Liver (tissue), 9 donors: Measurements from ENCODE around the gene KIRREL3. TPM values are rescaled to one million over a fixed set of nuclear protein-coding genes. Genes with fewer than 3 reads are reported as not detected.

Experiments used
- DNase-seq: peaks from one replicate; pipeline ENCODE4 v3.0.0-alpha.2; 2017; ENCODE audit warnings: low spot score
- H3K27ac ChIP-seq, 2 donors: one replicate each; pipeline ENCODE4 v1.7.0; 2013; ENCODE audit warnings: inconsistent platforms in 2 of 2, low read length in 2 of 2, control low read depth in 1 of 2, low read depth in 1 of 2, mild to moderate bottlenecking in 1 of 2
- H3K27me3 ChIP-seq, 4 donors: one replicate each; pipeline versions ENCODE4 v1.6.1 to v1.7.0; 2013; ENCODE audit warnings: low read length in 3 of 4, inconsistent platforms in 1 of 4, mild to moderate bottlenecking in 1 of 4, moderate library complexity in 1 of 4; ENCODE audit not compliant: control insufficient read depth in 4 of 4, insufficient read depth in 4 of 4
- H3K36me3 ChIP-seq, 4 donors: one replicate each; pipeline versions ENCODE4 v1.6.1 to v1.7.0; 2013; ENCODE audit warnings: low read length in 3 of 4, mild to moderate bottlenecking in 3 of 4, low read depth in 1 of 4, moderate library complexity in 1 of 4; ENCODE audit not compliant: control insufficient read depth in 4 of 4, insufficient read depth in 3 of 4
- H3K4me1 ChIP-seq, 4 donors: one replicate each; pipeline versions ENCODE4 v1.6.1 to v1.7.0; 2013; ENCODE audit warnings: low read length in 3 of 4, mild to moderate bottlenecking in 3 of 4, moderate library complexity in 1 of 4; ENCODE audit not compliant: control insufficient read depth in 4 of 4, insufficient read depth in 4 of 4
- H3K4me3 ChIP-seq, 3 donors: one replicate each; pipeline versions ENCODE4 v1.6.1 to v1.7.0; 2013; ENCODE audit warnings: low read length in 3 of 3, control low read depth in 1 of 3, low read depth in 1 of 3, mild to moderate bottlenecking in 1 of 3
- H3K9ac ChIP-seq, 2 donors: one replicate each; pipeline ENCODE4 v1.7.0; 2013; ENCODE audit warnings: low read length in 2 of 2, mild to moderate bottlenecking in 2 of 2, moderate library complexity in 2 of 2, control low read depth in 1 of 2, low read depth in 1 of 2
- H3K9me3 ChIP-seq, 4 donors: one replicate each; pipeline versions ENCODE4 v1.6.1 to v1.7.0; 2013; ENCODE audit warnings: low read length in 3 of 4; ENCODE audit not compliant: control insufficient read depth in 4 of 4
- EGR1 ChIP-seq, 2 donors: IDR thresholded peaks; 2 replicates each; pipeline ENCODE4 v1.6.1; 2016 to 2018; ENCODE audit warnings: antibody characterized with exemption in 2 of 2, low read depth in 2 of 2
- FOXA1 ChIP-seq: IDR thresholded peaks from 2 replicates; pipeline ENCODE4 v1.6.1; 2016; ENCODE audit warnings: antibody characterized with exemption
- FOXA2 ChIP-seq: IDR thresholded peaks from 2 replicates; pipeline ENCODE4 v1.6.1; 2016; ENCODE audit warnings: antibody characterized with exemption
- GABPA ChIP-seq, 2 donors: IDR thresholded peaks in 1 of 2; conservative IDR thresholded peaks in 1 of 2; 2 replicates each; pipeline ENCODE4 v1.6.1; 2016; ENCODE audit warnings: antibody characterized with exemption in 2 of 2, mild to moderate bottlenecking in 1 of 2, moderate library complexity in 1 of 2
- HNF4A ChIP-seq, 2 donors: conservative IDR thresholded peaks; 2 replicates each; pipeline ENCODE4 v1.6.1; 2016; ENCODE audit warnings: antibody characterized with exemption in 2 of 2, mild to moderate bottlenecking in 2 of 2
- HNF4G ChIP-seq: IDR thresholded peaks from 2 replicates; pipeline ENCODE4 v1.6.1; 2016; ENCODE audit warnings: antibody characterized with exemption
- JUND ChIP-seq, 2 donors: IDR thresholded peaks; 2 replicates each; pipeline ENCODE4 v1.6.1; 2016; ENCODE audit warnings: antibody characterized with exemption in 2 of 2
- NR2F2 ChIP-seq: IDR thresholded peaks from 2 replicates; pipeline ENCODE4 v1.6.1; 2016; ENCODE audit warnings: antibody characterized with exemption
- RXRA ChIP-seq, 2 donors: IDR thresholded peaks; 2 replicates each; pipeline ENCODE4 v1.6.1; 2017 to 2018; ENCODE audit warnings: antibody characterized with exemption in 2 of 2, mild to moderate bottlenecking in 1 of 2
- SP1 ChIP-seq: IDR thresholded peaks from 2 replicates; pipeline ENCODE4 v1.6.1; 2018; ENCODE audit warnings: antibody characterized with exemption, mild to moderate bottlenecking
- TAF1 ChIP-seq: conservative IDR thresholded peaks from 2 replicates; pipeline ENCODE4 v1.6.1; 2016; ENCODE audit warnings: antibody characterized with exemption, mild to moderate bottlenecking
- YY1 ChIP-seq: IDR thresholded peaks from 2 replicates; pipeline ENCODE4 v1.6.1; 2016; ENCODE audit warnings: antibody characterized with exemption, mild to moderate bottlenecking
- WGBS: extraction: QIAGEN DNeasy Blood & Tissue Kit; methylation state at CpG from one replicate; pipeline ENCODE4 v1.1.7; 2013; 5-methylcytosine and 5-hydroxymethylcytosine counted together
- polyA plus RNA-seq, 2 donors: library from polyadenylated mRNA; stranded (reverse) in 1 of 2; unstranded in 1 of 2; fragments of 200-250 nt in 1 of 2; fragments of >200 nt in 1 of 2; fragmentation: Nextera tagmentation in 1 of 2; extraction: Ambion mirVana in 1 of 2; gene quantifications; one replicate each; pipeline versions ENCODE4 v1.2.1 to v1.2.3, GENCODE V29; 2013 to 2015
- total RNA-seq, 2 donors: library from RNA; depleted of rRNA; stranded (reverse); fragments of >200 nt; gene quantifications; one replicate each; pipeline ENCODE4 v1.2.3, GENCODE V29; 2014
- TF ChIP-seq, protein P1 (sequence below): IDR thresholded peaks from 2 replicates; pipeline ENCODE4 v1.6.1; 2016; ENCODE audit warnings: antibody characterized with exemption
- TF ChIP-seq, protein P2 (sequence below): IDR thresholded peaks from 2 replicates; pipeline ENCODE4 v1.6.1; 2016; ENCODE audit warnings: antibody characterized with exemption
- TF ChIP-seq, protein P3 (sequence below): IDR thresholded peaks from 2 replicates; pipeline ENCODE4 v1.6.1; 2016; ENCODE audit warnings: antibody characterized with exemption
- TF ChIP-seq, protein P4 (sequence below): IDR thresholded peaks from 2 replicates; pipeline ENCODE4 v1.6.1; 2016; ENCODE audit warnings: antibody characterized with exemption, mild to moderate bottlenecking
- TF ChIP-seq, protein P5 (sequence below): fragments of 150-350 bp; IDR thresholded peaks from 2 replicates; pipeline ENCODE4 v1.5.1; 2017; ENCODE audit warnings: improper control_type of control experiment, low read depth, low read length; ENCODE audit not compliant: missing input control
- donor health status: healthy.
- donor health status: healthy.
- donor health status: healthy.
- donor health status: healthy.
- donor health status: healthy.

Gene KIRREL3
- total and polyA plus RNA-seq, 4 donors: 0.03 to 0.29 (median 0.08) TPM; not detected in 1

DNA sequence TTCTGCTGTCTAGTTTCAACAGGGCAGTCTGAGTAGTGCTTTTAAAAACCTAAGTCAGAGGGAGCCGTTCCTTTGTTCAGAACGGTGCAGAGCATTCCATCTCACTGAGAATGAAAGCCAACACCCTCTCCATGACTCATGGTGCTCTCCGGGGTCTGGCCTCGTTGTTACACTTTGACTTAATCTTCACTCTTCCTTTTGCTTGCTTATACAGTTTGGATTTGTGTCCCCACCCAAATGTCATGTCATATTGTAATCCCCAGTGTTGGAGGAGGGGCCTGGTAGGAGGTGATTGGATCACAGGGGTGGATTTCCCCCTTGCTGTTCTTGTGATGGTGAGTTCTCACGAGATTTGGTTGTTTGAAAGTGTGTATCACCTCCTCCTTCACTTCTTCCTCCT, 352.8 kb downstream of the KIRREL3 start (continued):
- TF ChIP-seq GABPA (IDR thresholded peaks at IDR 0.05 in 1 of 2, conservative IDR thresholded peaks at IDR 0.05 in 1 of 2): no peak
- TF ChIP-seq, protein P1, sequence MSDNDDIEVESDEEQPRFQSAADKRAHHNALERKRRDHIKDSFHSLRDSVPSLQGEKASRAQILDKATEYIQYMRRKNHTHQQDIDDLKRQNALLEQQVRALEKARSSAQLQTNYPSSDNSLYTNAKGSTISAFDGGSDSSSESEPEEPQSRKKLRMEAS: no peak

DNA sequence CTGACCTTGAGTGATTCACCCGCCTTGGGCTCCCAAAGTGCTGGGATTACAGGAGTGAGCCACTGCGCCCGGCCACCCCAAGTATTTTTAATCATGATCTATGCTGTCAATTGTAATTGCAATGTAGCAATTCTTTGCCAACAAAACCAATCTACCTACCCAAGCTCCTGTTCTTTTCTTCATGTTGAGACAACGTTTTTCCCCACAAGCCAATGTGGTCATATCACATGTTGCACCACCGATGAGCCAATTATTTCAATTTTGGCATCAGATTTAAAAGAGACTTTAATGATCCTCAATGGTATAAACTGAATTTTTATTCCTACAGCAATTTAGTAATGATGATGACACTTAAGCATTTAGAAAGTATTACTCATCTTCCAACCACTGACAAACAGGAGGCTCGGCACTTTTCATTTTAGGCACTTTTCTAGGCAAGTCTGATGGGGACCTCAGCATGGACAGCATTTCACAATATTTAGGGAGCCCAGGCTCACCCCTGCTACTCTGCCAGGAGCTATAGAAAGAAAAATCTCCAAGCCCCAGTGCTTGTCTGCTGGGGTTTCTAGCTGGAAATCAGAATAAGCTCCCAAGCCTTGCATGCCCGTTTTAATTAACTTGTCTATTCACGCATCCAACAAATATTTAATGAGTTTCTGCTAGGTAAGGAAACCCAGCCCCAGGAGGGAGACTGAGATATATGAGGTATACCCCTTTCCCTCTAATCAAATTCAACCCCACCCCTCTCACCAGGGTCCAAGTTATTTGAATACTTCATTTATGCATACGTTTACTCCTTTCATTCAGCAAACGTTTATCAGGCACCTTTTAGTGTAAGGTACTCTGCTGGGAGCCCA, 353.6 kb downstream of the KIRREL3 start:
- 88% methylated on average over 10 of the region's 10 CpGs for WGBS
- H3K4me3 ChIP-seq: no peak overlapping the region
- no peak overlapping the region for H3K9ac ChIP-seq
- H3K27me3 ChIP-seq: no peaks in the 10 kb centered on the region
- no peaks in the 10 kb centered on the region for H3K4me1 ChIP-seq
- H3K27ac ChIP-seq: no peak overlapping the region
- no peaks in the 10 kb centered on the region for H3K9me3 ChIP-seq
- H3K36me3 ChIP-seq: no peaks in the 10 kb centered on the region
- no peak for TF ChIP-seq FOXA1
- TF ChIP-seq, protein P1: no peak
- no peak for TF ChIP-seq TAF1
- TF ChIP-seq HNF4A (conservative IDR thresholded peaks at IDR 0.05): no peak
- TF ChIP-seq, protein P2, sequence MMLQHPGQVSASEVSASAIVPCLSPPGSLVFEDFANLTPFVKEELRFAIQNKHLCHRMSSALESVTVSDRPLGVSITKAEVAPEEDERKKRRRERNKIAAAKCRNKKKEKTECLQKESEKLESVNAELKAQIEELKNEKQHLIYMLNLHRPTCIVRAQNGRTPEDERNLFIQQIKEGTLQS: no peak
- TF ChIP-seq, protein P3, sequence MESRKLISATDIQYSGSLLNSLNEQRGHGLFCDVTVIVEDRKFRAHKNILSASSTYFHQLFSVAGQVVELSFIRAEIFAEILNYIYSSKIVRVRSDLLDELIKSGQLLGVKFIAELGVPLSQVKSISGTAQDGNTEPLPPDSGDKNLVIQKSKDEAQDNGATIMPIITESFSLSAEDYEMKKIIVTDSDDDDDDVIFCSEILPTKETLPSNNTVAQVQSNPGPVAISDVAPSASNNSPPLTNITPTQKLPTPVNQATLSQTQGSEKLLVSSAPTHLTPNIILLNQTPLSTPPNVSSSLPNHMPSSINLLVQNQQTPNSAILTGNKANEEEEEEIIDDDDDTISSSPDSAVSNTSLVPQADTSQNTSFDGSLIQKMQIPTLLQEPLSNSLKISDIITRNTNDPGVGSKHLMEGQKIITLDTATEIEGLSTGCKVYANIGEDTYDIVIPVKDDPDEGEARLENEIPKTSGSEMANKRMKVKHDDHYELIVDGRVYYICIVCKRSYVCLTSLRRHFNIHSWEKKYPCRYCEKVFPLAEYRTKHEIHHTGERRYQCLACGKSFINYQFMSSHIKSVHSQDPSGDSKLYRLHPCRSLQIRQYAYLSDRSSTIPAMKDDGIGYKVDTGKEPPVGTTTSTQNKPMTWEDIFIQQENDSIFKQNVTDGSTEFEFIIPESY: no peak
- TF ChIP-seq HNF4G: no peak
- TF ChIP-seq, protein P4, sequence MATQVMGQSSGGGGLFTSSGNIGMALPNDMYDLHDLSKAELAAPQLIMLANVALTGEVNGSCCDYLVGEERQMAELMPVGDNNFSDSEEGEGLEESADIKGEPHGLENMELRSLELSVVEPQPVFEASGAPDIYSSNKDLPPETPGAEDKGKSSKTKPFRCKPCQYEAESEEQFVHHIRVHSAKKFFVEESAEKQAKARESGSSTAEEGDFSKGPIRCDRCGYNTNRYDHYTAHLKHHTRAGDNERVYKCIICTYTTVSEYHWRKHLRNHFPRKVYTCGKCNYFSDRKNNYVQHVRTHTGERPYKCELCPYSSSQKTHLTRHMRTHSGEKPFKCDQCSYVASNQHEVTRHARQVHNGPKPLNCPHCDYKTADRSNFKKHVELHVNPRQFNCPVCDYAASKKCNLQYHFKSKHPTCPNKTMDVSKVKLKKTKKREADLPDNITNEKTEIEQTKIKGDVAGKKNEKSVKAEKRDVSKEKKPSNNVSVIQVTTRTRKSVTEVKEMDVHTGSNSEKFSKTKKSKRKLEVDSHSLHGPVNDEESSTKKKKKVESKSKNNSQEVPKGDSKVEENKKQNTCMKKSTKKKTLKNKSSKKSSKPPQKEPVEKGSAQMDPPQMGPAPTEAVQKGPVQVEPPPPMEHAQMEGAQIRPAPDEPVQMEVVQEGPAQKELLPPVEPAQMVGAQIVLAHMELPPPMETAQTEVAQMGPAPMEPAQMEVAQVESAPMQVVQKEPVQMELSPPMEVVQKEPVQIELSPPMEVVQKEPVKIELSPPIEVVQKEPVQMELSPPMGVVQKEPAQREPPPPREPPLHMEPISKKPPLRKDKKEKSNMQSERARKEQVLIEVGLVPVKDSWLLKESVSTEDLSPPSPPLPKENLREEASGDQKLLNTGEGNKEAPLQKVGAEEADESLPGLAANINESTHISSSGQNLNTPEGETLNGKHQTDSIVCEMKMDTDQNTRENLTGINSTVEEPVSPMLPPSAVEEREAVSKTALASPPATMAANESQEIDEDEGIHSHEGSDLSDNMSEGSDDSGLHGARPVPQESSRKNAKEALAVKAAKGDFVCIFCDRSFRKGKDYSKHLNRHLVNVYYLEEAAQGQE: no peak
- TF ChIP-seq NR2F2: no peak
- DNase-seq: no peak

DNA sequence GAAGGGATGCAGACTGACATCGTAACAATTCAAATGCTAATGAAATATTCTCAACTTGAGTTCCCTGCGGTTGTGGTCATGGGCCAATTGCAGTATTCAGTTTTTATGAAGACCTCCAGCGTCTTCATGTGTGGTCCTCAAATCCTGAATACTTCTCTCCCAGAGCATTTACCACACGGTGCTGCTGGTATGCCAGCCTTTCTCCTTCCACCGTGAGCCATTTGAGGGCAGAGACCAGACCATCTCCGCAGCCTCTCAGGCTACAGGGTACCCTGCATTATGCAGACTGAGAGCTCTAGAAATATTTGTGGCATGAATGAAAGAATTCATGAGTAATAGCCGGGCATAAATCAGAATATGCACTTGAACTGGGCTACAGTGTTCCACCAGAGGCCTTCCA, 355.4 kb downstream of the KIRREL3 start:
- Histone ChIP-seq H3K4me1 (no peaks in the 10 kb centered on the region), H3K36me3 (no peaks in the 10 kb centered on the region), H3K4me3 (no peak overlapping the region), H3K27ac (no peak overlapping the region), H3K27me3 (no peaks in the 10 kb centered on the region), H3K9ac (no peak overlapping the region), H3K9me3 (no peaks in the 10 kb centered on the region)
- no peak for DNase-seq
- 92% methylated on average over 7 of the region's 7 CpGs for WGBS
- no peak for TF ChIP-seq YY1
- TF ChIP-seq, protein P3: no peak
- no peak for TF ChIP-seq FOXA2
- no peak for TF ChIP-seq JUND (IDR thresholded peaks at IDR 0.05)
- no peak for TF ChIP-seq RXRA (IDR thresholded peaks at IDR 0.05)
- no peak for TF ChIP-seq GABPA (IDR thresholded peaks at IDR 0.05 in 1 of 2, conservative IDR thresholded peaks at IDR 0.05 in 1 of 2)
- TF ChIP-seq, protein P1: no peak
- TF ChIP-seq NR2F2: no peak
- no peak for TF ChIP-seq SP1
- no peak for TF ChIP-seq HNF4G
- TF ChIP-seq, protein P5, sequence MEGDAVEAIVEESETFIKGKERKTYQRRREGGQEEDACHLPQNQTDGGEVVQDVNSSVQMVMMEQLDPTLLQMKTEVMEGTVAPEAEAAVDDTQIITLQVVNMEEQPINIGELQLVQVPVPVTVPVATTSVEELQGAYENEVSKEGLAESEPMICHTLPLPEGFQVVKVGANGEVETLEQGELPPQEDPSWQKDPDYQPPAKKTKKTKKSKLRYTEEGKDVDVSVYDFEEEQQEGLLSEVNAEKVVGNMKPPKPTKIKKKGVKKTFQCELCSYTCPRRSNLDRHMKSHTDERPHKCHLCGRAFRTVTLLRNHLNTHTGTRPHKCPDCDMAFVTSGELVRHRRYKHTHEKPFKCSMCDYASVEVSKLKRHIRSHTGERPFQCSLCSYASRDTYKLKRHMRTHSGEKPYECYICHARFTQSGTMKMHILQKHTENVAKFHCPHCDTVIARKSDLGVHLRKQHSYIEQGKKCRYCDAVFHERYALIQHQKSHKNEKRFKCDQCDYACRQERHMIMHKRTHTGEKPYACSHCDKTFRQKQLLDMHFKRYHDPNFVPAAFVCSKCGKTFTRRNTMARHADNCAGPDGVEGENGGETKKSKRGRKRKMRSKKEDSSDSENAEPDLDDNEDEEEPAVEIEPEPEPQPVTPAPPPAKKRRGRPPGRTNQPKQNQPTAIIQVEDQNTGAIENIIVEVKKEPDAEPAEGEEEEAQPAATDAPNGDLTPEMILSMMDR: no peak
- TF ChIP-seq EGR1 (IDR thresholded peaks at IDR 0.05; ENCODE audit: low read depth in 2 of 2): no peak
